HG02840 (cell line): ENCODE results near the gene PRRC2B.
"Not testable (repeated sequence)": the region's sequence is repeated elsewhere in the genome, so short reads cannot be mapped to it uniquely, and the experiment has no call there.

ENCODE experiments used
- ATAC-seq: cut with Tn5 transposase; IDR thresholded peaks from one replicate; pipeline ENCODE4 v1.9.1; 2021; ENCODE audit warnings: mild to moderate bottlenecking, moderate library complexity, moderate number of reproducible peaks; ENCODE audit not compliant: unreplicated experiment, low FRiP score

PRRC2B gene

GRCh38 chr9:131467214-131467935, 73.5 kb downstream of the PRRC2B start:
- ATAC-seq: no peak

- ATAC-seq: no peak
These were observed 74.1 kb downstream of the PRRC2B start for GRCh38 chr9:131468031-131468430.

GRCh38 chr9:131469356-131469755, 75.5 kb downstream of the PRRC2B start:
- no peak for ATAC-seq

GRCh38 chr9:131469951-131470350, 76.1 kb downstream of the PRRC2B start:
- no peak for ATAC-seq

GRCh38 chr9:131470581-131470991, 76.7 kb downstream of the PRRC2B start:
- ATAC-seq: no peak

GRCh38 chr9:131472085-131472484, 78.2 kb downstream of the PRRC2B start:
- ATAC-seq: not testable (repeated sequence)

GRCh38 chr9:131473198-131473885, 79.5 kb downstream of the PRRC2B start:
- ATAC-seq: no peak

GRCh38 chr9:131473891-131474290, 80.0 kb downstream of the PRRC2B start:
- no peak for ATAC-seq

GRCh38 chr9:131474711-131475110, 80.8 kb downstream of the PRRC2B start:
- no peak for ATAC-seq

- ATAC-seq: no peak
These were observed 81.4 kb downstream of the PRRC2B start for GRCh38 chr9:131475111-131475955.

GRCh38 chr9:131475956-131476776, 82.3 kb downstream of the PRRC2B start:
- ATAC-seq: no peak

GRCh38 chr9:131476777-131477345, 83.0 kb downstream of the PRRC2B start:
- no peak for ATAC-seq

GRCh38 chr9:131477367-131477766, 83.5 kb downstream of the PRRC2B start:
- no peak for ATAC-seq

GRCh38 chr9:131477816-131478419, 84.0 kb downstream of the PRRC2B start:
- no peak for ATAC-seq

GRCh38 chr9:131478421-131478868, 84.6 kb downstream of the PRRC2B start:
- ATAC-seq: no peak

- no peak for ATAC-seq
These were observed 85.0 kb downstream of the PRRC2B start for GRCh38 chr9:131478911-131479310.

GRCh38 chr9:131480258-131480657, 86.4 kb downstream of the PRRC2B start:
- no peak for ATAC-seq

GRCh38 chr9:131481441-131482342, 87.8 kb downstream of the PRRC2B start:
- no peak for ATAC-seq
